MM.1S (cell line): ENCODE data around the gene SCRT2.

Experiments used
- DNase-seq: peaks from one replicate; pipeline ENCODE4 v3.0.0-alpha.2; 2015
- H2AFZ ChIP-seq: fragments of 300-600 bp; sonication (generic); 2 replicates; pipeline ENCODE4 v1.6.0; 2016; ENCODE audit warnings: antibody characterized with exemption, low read length
- H3F3A ChIP-seq: fragments of 300-600 bp; sonication (generic); 2 replicates; pipeline ENCODE4 v1.6.1; 2016; ENCODE audit warnings: mild to moderate bottlenecking, antibody characterized with exemption, low read length, moderate library complexity, mixed read lengths; ENCODE audit not compliant: insufficient read depth
- H3K27ac ChIP-seq: fragments of 300-600 bp; sonication (generic); 2 replicates; pipeline ENCODE4 v1.5.1; 2016; ENCODE audit warnings: mild to moderate bottlenecking, low read length
- H3K27me3 ChIP-seq: fragments of 300-600 bp; sonication (generic); replicated peaks from 2 replicates; pipeline ENCODE4 v1.6.0; 2016; ENCODE audit warnings: low read length; ENCODE audit not compliant: insufficient read depth
- H3K36me3 ChIP-seq: fragments of 300-600 bp; sonication (generic); replicated peaks from 2 replicates; pipeline ENCODE4 v1.6.1; 2016; ENCODE audit warnings: mild to moderate bottlenecking, low read length, mixed read lengths; ENCODE audit not compliant: insufficient read depth
- H3K4me1 ChIP-seq: fragments of 300-600 bp; sonication (generic); 2 replicates; pipeline ENCODE4 v1.6.1; 2016; ENCODE audit warnings: low read length, mixed read lengths
- H3K4me2 ChIP-seq: fragments of 300-600 bp; sonication (generic); 2 replicates; pipeline ENCODE4 v1.6.0; 2016; ENCODE audit warnings: low read depth, low read length
- H3K4me3 ChIP-seq: fragments of 300-600 bp; sonication (generic); 2 replicates; pipeline ENCODE4 v1.5.1; 2016; ENCODE audit warnings: low read length, mixed read lengths
- H3K79me2 ChIP-seq: fragments of 300-600 bp; sonication (generic); 2 replicates; pipeline ENCODE4 v1.6.1; 2016; ENCODE audit warnings: mixed run types, low read length, mixed read lengths
- H3K9ac ChIP-seq: fragments of 300-600 bp; sonication (generic); 2 replicates; pipeline ENCODE4 v1.6.1; 2016; ENCODE audit warnings: low read length, mixed read lengths
- H3K9me2 ChIP-seq: fragments of 300-600 bp; sonication (generic); replicated peaks from 2 replicates; pipeline ENCODE4 v1.6.1; 2016; ENCODE audit warnings: mild to moderate bottlenecking, low read length, mixed read lengths; ENCODE audit not compliant: insufficient read depth
- H3K9me3 ChIP-seq: fragments of 300-600 bp; sonication (generic); replicated peaks from 2 replicates; pipeline ENCODE4 v1.6.1; 2016; ENCODE audit warnings: mild to moderate bottlenecking, low read length, mixed read lengths; ENCODE audit not compliant: insufficient read depth
- H4K20me1 ChIP-seq: fragments of 300-600 bp; sonication (generic); 2 replicates; pipeline ENCODE4 v1.6.1; 2016; ENCODE audit warnings: mild to moderate bottlenecking, low read length, moderate library complexity, mixed read lengths; ENCODE audit not compliant: insufficient read depth
- EZH2 ChIP-seq: fragments of 300-600 bp; sonication (generic); optimal IDR thresholded peaks from 2 replicates; pipeline ENCODE3; 2017; ENCODE audit warnings: low read depth, mild to moderate bottlenecking, antibody characterized with exemption, low read length, mixed read lengths
- EZH2phosphoT487 ChIP-seq: fragments of 300-600 bp; sonication (generic); IDR thresholded peaks from 2 replicates; pipeline ENCODE4 v1.6.1; 2018; ENCODE audit warnings: antibody characterized with exemption, low read length
- TF ChIP-seq, protein P1 (sequence below): fragments of 300-600 bp; sonication (generic); IDR thresholded peaks from 2 replicates; pipeline ENCODE4 v1.5.1; 2016; ENCODE audit warnings: antibody characterized with exemption, low read length, mixed read lengths

SCRT2 gene

DNA sequence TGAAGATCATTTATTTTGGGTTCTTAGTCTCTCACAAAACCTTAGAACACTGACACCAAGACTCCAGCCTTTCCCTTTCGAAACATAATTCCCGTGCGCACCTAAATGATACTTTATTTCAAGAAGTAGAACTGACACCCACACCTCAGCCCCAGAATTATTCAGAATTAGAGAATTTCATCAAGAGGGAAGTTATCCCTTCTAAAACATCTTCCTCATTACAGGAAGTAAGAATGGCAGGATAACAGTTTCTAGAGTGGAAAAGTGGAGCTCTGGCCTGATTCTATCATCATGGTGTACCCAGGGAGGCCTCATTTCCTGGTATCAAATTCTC is 21.2 kb downstream of the SCRT2 start:
- H3K4me1 ChIP-seq = peaks cover 5% of the 10 kb centered on the region; the same call in 1 of the 2 replicates

DNA sequence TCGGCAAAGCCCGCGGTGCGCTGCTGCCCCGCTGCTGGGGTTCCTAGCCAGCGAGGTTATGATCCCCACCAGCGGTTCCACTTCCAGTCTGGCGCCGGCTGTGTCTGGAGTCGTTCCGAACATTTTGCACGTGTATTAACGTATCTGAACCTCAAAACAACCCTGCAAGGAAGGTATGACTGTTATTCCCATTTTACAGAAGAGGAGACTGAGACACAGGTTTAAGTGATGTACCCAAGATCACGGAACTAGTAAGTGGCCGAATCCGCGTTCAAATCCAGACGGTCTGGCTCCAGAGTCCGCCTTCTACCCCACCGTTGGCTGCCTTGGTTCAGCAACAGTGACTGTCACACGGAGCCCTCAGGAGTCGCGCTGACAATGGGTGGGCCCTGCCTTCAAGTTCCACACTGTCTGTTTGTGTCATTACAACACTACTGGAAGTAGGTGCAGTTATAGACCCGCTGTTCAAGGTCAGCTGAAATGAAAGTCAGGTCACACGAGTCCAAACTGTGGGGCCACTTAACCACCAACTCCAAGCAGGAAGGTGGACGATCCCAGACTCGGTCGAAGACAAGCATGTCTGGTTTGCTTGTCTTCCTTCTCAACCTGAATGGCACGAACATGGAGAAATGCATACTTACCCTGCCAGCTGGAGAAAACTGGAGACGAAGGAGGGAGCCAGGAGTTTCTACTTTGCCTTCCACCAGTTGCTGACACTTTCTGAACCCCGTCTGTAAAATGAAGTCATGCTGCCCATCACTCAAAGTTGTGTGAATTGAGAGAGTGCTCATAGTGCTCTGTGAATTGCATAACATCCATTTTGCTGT is 21.8 kb downstream of the SCRT2 start:
- no peak overlapping the region for H3K27ac ChIP-seq
- H3K79me2 ChIP-seq = peaks cover 30% of the 10 kb centered on the region
- peak overlapping the region; percentile 75 for H3K4me3 ChIP-seq
- H3K4me2 ChIP-seq = peak overlapping the region; percentile 74
- peak overlapping the region; percentile 65 for H2AFZ ChIP-seq
- H3K9me3 ChIP-seq = no peaks in the 10 kb centered on the region
- H3K4me1 ChIP-seq = peaks cover 5% of the 10 kb centered on the region; the same call in 1 of the 2 replicates
- peaks cover 11% of the 10 kb centered on the region; the same call in 1 of the 2 replicates for H3K27me3 ChIP-seq
- H4K20me1 ChIP-seq = no peaks in the 10 kb centered on the region
- H3K9ac ChIP-seq = peak overlapping the region; percentile 62
- TF ChIP-seq EZH2 = no peak
- no peak for TF ChIP-seq EZH2phosphoT487
- TF ChIP-seq, protein P1, sequence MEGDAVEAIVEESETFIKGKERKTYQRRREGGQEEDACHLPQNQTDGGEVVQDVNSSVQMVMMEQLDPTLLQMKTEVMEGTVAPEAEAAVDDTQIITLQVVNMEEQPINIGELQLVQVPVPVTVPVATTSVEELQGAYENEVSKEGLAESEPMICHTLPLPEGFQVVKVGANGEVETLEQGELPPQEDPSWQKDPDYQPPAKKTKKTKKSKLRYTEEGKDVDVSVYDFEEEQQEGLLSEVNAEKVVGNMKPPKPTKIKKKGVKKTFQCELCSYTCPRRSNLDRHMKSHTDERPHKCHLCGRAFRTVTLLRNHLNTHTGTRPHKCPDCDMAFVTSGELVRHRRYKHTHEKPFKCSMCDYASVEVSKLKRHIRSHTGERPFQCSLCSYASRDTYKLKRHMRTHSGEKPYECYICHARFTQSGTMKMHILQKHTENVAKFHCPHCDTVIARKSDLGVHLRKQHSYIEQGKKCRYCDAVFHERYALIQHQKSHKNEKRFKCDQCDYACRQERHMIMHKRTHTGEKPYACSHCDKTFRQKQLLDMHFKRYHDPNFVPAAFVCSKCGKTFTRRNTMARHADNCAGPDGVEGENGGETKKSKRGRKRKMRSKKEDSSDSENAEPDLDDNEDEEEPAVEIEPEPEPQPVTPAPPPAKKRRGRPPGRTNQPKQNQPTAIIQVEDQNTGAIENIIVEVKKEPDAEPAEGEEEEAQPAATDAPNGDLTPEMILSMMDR = no peak
- H3K36me3 ChIP-seq = no peaks in the 10 kb centered on the region
- H3K9me2 ChIP-seq = no peaks in the 10 kb centered on the region
- no peak for DNase-seq
- H3F3A ChIP-seq = no peaks in the 10 kb centered on the region

More for the DNA sequence above, 21.2 kb downstream of the SCRT2 start:
- H3K27ac ChIP-seq = no peak overlapping the region
- H3K9me2 ChIP-seq = no peaks in the 10 kb centered on the region
- no peak overlapping the region for H3K4me3 ChIP-seq
- no peaks in the 10 kb centered on the region for H3K36me3 ChIP-seq
- no peaks in the 10 kb centered on the region for H3F3A ChIP-seq
- no peaks in the 10 kb centered on the region for H3K9me3 ChIP-seq
- no peaks in the 10 kb centered on the region for H4K20me1 ChIP-seq
- peaks cover 17% of the 10 kb centered on the region; the same call in 1 of the 2 replicates for H3K27me3 ChIP-seq
- DNase-seq = no peak
- H3K9ac ChIP-seq = no peak overlapping the region
- H3K4me2 ChIP-seq = no peak overlapping the region
- H3K79me2 ChIP-seq = peaks cover 30% of the 10 kb centered on the region
- no peak for TF ChIP-seq EZH2phosphoT487
- no peak for TF ChIP-seq EZH2
- TF ChIP-seq, protein P1 = no peak
- no peak overlapping the region for H2AFZ ChIP-seq

DNA sequence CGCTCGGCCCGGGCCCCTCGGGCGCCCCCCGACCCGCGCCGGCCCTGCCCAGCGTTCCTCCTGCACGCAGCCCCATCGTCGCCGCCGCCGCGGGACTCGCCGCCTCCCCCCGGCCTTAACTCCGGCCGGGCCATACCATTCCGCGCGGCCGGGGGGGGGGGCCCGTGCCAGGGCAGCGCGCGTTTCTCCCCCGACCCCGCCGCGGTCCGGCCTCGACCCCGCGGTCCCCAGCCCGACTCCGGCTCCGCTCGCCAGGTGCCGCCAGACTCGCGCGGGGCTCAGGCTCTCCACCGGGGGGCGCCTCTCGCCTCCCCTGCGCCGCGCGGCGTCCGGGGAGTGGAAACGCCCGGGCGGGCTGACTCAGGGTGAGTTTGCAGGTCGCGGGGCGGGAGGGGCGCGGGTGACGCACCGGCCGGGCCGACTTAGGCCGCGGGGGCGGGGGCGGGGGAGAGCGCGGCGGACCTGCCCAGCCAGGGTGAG is 22.5 kb downstream of the SCRT2 start, which contains the start of gene SRXN1:
TSS of gene SRXN1 (minus strand) at position 91 of the 480 bp plus-strand sequence. CDS start at position 76, 15 bp downstream.
- Histone ChIP-seq H3K9me2 (no peaks in the 10 kb centered on the region), H3F3A (no peaks in the 10 kb centered on the region), H4K20me1 (no peaks in the 10 kb centered on the region), H3K36me3 (0 out of 2 replicates have a peak, but pooled peaks cover 4% of the 10 kb centered on the region), H3K9ac (peak within 1 kb of the TSS; percentile 84), H3K4me2 (peak within 1 kb of the TSS; percentile 80), H3K4me1 (peaks cover 5% of the 10 kb centered on the region; the same call in 1 of the 2 replicates), H3K9me3 (no peaks in the 10 kb centered on the region), H2AFZ (peak within 1 kb of the TSS; percentile 80), H3K4me3 (peak within 1 kb of the TSS; percentile 75), H3K27ac (peak within 1 kb of the TSS; percentile 29; the same call in 1 of the 2 replicates), H3K79me2 (peaks cover 30% of the 10 kb centered on the region), H3K27me3 (peaks cover 6% of the 10 kb centered on the region; the same call in 1 of the 2 replicates)
- no peak for TF ChIP-seq EZH2
- TF ChIP-seq, protein P1 = peak; percentile 54
- DNase-seq = peak; percentile 93
